ENCODE results near the gene STEEP1.
"Not testable (repeated sequence)": the region's sequence is repeated elsewhere in the genome, so short reads cannot be mapped to it uniquely, and the experiment has no call there.

Gene STEEP1

GRCh38 chrX:119512146-119512800 is 52.9 kb downstream of the STEEP1 start:
- H3K27me3 ChIP-seq (ENCODE audit: low read length), result no peaks in the 10 kb centered on the region
- H3K4me3 ChIP-seq (ENCODE audit: insufficient read depth, low read length, poor library complexity, severe bottlenecking), result no peak overlapping the region
- H3K9ac ChIP-seq (ENCODE audit: low read length), result no peak overlapping the region
- no peaks in the 10 kb centered on the region for H3K9me3 ChIP-seq (ENCODE audit: insufficient read depth, low read length)
- H3K9me2 ChIP-seq (replicated peaks; ENCODE audit: insufficient read depth, low read length), result no peaks in the 10 kb centered on the region
- no peak overlapping the region for H3K4me2 ChIP-seq (ENCODE audit: low read depth, low read length, poor library complexity, severe bottlenecking)
- H3F3A ChIP-seq (ENCODE audit: insufficient read depth), result no peaks in the 10 kb centered on the region
- no peak for TF ChIP-seq CTCF (IDR thresholded peaks at IDR 0.05; ENCODE audit: insufficient read depth, low read length, poor library complexity, severe bottlenecking)
- TF ChIP-seq EZH2phosphoT487 (conservative IDR thresholded peaks at IDR 0.05; ENCODE audit: low read length), result no peak
- no peaks in the 10 kb centered on the region for H3K79me2 ChIP-seq (ENCODE audit: insufficient read depth, low read length)
- no peaks in the 10 kb centered on the region for H3K36me3 ChIP-seq (ENCODE audit: low read length)
- no peaks in the 10 kb centered on the region for H4K20me1 ChIP-seq (ENCODE audit: low read depth, low read length)
- H2AFZ ChIP-seq (ENCODE audit: low read depth, low read length, severe bottlenecking), result no peak overlapping the region
- H3K27ac ChIP-seq (ENCODE audit: low read depth, low read length), result no peak overlapping the region

DNA sequence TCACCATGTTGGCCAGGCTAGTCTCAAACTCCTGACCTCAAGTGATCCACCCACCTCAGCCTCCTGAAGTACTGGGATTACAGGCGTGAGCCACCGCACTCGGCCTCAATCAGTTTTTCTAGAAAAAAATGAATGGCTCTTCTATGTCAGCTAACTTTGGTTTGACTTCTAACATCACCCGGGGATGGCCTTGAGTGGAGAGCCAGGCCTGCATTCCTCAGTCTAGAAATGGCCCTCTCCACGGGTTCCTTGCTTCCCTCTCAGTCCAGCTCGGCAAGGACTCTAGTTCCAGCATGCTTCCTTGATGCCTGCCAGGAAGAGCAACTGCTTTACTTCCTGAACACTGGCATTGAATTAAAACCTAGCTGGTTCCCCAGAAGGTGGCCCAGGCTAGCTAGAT is 58.0 kb downstream of the STEEP1 start:
- no peak for TF ChIP-seq CTCF (IDR thresholded peaks at IDR 0.05; ENCODE audit: insufficient read depth, low read length, poor library complexity, severe bottlenecking)
- Histone ChIP-seq H2AFZ (ENCODE audit: low read depth, low read length, severe bottlenecking) (no peak overlapping the region), H3K9me3 (ENCODE audit: insufficient read depth, low read length) (no peaks in the 10 kb centered on the region), H4K20me1 (ENCODE audit: low read depth, low read length) (no peaks in the 10 kb centered on the region), H3K79me2 (ENCODE audit: insufficient read depth, low read length) (no peaks in the 10 kb centered on the region), H3K27me3 (ENCODE audit: low read length) (no peaks in the 10 kb centered on the region), H3F3A (ENCODE audit: insufficient read depth) (no peaks in the 10 kb centered on the region), H3K4me3 (ENCODE audit: insufficient read depth, low read length, poor library complexity, severe bottlenecking) (no peak overlapping the region), H3K9ac (ENCODE audit: low read length) (no peak overlapping the region), H3K9me2 (replicated peaks; ENCODE audit: insufficient read depth, low read length) (no peaks in the 10 kb centered on the region), H3K27ac (ENCODE audit: low read depth, low read length) (no peak overlapping the region), H3K36me3 (ENCODE audit: low read length) (no peaks in the 10 kb centered on the region), H3K4me2 (ENCODE audit: low read depth, low read length, poor library complexity, severe bottlenecking) (no peak overlapping the region)

DNA sequence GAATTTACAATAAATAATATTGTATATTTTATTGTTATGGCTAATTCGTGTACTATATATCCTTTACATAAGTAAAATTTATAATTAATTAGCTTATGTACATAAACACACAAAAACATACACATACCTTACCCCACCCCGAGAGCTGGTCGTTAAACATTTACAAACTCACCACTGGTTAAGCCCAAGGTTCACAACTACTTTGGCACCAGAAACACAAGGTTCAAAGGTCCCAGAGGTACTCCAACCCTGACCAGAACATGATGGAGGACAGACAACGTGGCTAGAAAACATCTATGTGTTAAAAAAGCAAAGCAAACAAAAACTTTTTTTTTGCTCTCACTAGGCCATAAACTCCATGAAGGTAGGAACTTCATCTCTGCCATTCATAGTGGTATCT is 59.3 kb downstream of the STEEP1 start:
- Histone ChIP-seq H3K27ac (ENCODE audit: low read depth, low read length) (no peak overlapping the region), H4K20me1 (ENCODE audit: low read depth, low read length) (no peaks in the 10 kb centered on the region), H3K4me2 (ENCODE audit: low read depth, low read length, poor library complexity, severe bottlenecking) (no peak overlapping the region), H3K79me2 (ENCODE audit: insufficient read depth, low read length) (no peaks in the 10 kb centered on the region), H3K9ac (ENCODE audit: low read length) (no peak overlapping the region), H3K9me2 (replicated peaks; ENCODE audit: insufficient read depth, low read length) (no peaks in the 10 kb centered on the region), H3F3A (ENCODE audit: insufficient read depth) (no peaks in the 10 kb centered on the region), H3K36me3 (ENCODE audit: low read length) (no peaks in the 10 kb centered on the region), H3K4me3 (ENCODE audit: insufficient read depth, low read length, poor library complexity, severe bottlenecking) (no peak overlapping the region), H2AFZ (ENCODE audit: low read depth, low read length, severe bottlenecking) (no peak overlapping the region), H3K9me3 (ENCODE audit: insufficient read depth, low read length) (no peaks in the 10 kb centered on the region), H3K27me3 (ENCODE audit: low read length) (no peaks in the 10 kb centered on the region)
- TF ChIP-seq EZH2phosphoT487 (conservative IDR thresholded peaks at IDR 0.05; ENCODE audit: low read length) (no peak), CTCF (IDR thresholded peaks at IDR 0.05; ENCODE audit: insufficient read depth, low read length, poor library complexity, severe bottlenecking) (no peak)

DNA sequence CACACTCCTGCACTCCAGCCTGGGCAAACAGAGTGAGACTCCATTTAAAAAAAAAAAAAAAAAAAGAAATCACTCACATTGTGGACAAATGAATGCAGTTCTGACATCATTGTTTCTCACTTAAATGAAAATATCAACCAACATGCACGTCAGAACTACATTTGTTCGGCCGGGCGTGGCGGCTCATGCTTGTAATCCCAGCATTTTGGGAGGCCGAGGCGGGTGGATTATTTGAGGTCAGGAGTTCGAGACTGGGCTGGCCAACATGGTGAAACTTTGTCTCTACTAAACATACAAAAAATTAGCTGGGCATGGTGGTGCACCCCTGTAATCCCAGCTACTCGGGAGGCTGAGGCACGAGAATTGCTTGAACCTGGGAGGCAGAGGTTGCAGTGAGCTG is 60.1 kb downstream of the STEEP1 start:
- H3K4me3 ChIP-seq (ENCODE audit: insufficient read depth, low read length, poor library complexity, severe bottlenecking); H3K9ac ChIP-seq (ENCODE audit: low read length); H3K79me2 ChIP-seq (ENCODE audit: insufficient read depth, low read length); H4K20me1 ChIP-seq (ENCODE audit: low read depth, low read length); H2AFZ ChIP-seq (ENCODE audit: low read depth, low read length, severe bottlenecking); H3K27me3 ChIP-seq (ENCODE audit: low read length); H3K27ac ChIP-seq (ENCODE audit: low read depth, low read length); H3K36me3 ChIP-seq (ENCODE audit: low read length); H3K9me3 ChIP-seq (ENCODE audit: insufficient read depth, low read length); H3K9me2 ChIP-seq (replicated peaks; ENCODE audit: insufficient read depth, low read length); H3F3A ChIP-seq (ENCODE audit: insufficient read depth); H3K4me2 ChIP-seq (ENCODE audit: low read depth, low read length, poor library complexity, severe bottlenecking): not testable (repeated sequence)

All from SU-DHL-6 (cell line).